ENCODE data around the gene NIPAL4. TPM values are rescaled to one million over a fixed set of nuclear protein-coding genes. Genes with fewer than 3 reads are reported as not detected.

The NIPAL4 gene
- total RNA-seq, 1 experiment from 2014 or later: not detected

DNA sequence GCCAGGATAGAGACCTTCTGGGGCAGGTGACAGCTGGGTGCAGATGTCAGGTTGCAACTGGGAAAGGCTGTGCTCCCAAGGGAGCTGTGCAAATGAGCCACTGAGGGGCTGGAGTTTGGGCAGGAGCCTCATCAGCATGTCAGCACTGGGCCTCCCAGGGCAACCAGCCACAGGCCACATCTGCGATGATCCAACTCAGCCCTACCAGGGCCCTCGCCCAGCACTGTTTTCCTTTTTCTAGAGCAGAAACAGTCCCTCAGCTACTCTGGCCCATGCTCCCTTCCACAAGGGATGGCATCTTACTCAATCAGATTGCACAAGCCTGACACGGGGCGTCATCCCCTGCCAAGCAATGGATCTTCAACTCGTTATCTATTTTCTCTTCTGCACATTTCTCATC, 24.8 kb downstream of the NIPAL4 start:
- H2BK5ac ChIP-seq (ENCODE audit: insufficient read length, low read length): no peak overlapping the region
- H4K5ac ChIP-seq (ENCODE audit: insufficient read length, low read depth, low read length): no peak overlapping the region
- no peak overlapping the region for H3K9ac ChIP-seq (ENCODE audit: extremely low read depth, insufficient read length, low read length)
- no peak overlapping the region for H2BK12ac ChIP-seq (ENCODE audit: insufficient read length, low read depth, low read length)
- no peak overlapping the region for H3K4ac ChIP-seq (ENCODE audit: low read depth, low read length)
- Mint-ChIP-seq H3K27ac (no peak overlapping the region), H3K4me1 (peaks cover 3% of the 10 kb centered on the region in 2 experiments), H3K4me3 (no peak overlapping the region), H3K27me3 (ENCODE audit: low read depth) (no peaks in the 10 kb centered on the region), H3K36me3 (ENCODE audit: insufficient read depth in 1 of 3, low read depth in 3 of 3) (peaks cover 5 to 27% (median 22%) of the 10 kb centered on the region in 3 experiments; a peak in 6 of 7 replicates), H3K9me3 (no peaks in the 10 kb centered on the region)
- H2AK5ac ChIP-seq (ENCODE audit: insufficient read length, low read length): no peak overlapping the region
- no peak overlapping the region for H2BK20ac ChIP-seq (ENCODE audit: low read depth, low read length, poor library complexity, severe bottlenecking)
- H3K18ac ChIP-seq (ENCODE audit: insufficient read length, low read depth, low read length): no peak overlapping the region
- H2BK120ac ChIP-seq (ENCODE audit: low read depth, low read length, poor library complexity, severe bottlenecking): no peak overlapping the region
- no peaks in the 10 kb centered on the region for H3K79me1 ChIP-seq (ENCODE audit: insufficient read depth, low read depth, low read length, poor library complexity, severe bottlenecking)
- H4K20me1 ChIP-seq (ENCODE audit: control insufficient read depth, insufficient read depth, insufficient read length): no peaks in the 10 kb centered on the region
- WGBS (ENCODE audit: extremely low coverage, insufficient read length, low lambda C conversion rate): no CpG with 5 or more reads among the region's 5 CpGs
- no peaks in the 10 kb centered on the region for H3K23me2 ChIP-seq (ENCODE audit: insufficient read length, low read depth, low read length, poor library complexity, severe bottlenecking)
- H3K9me3 ChIP-seq (ENCODE audit: control insufficient read depth, low read depth, low read length): no peaks in the 10 kb centered on the region
- H3K14ac ChIP-seq (ENCODE audit: insufficient read depth, low read length): no peak overlapping the region
- H3K27ac ChIP-seq (ENCODE audit: insufficient read length, low read depth, low read length): no peak overlapping the region
- no peaks in the 10 kb centered on the region for H3K27me3 ChIP-seq (ENCODE audit: insufficient read depth, low read length)
- H3K4me2 ChIP-seq (ENCODE audit: insufficient read depth, insufficient read length, low read length): no peak overlapping the region
- no peak for DNase-seq
- H3K56ac ChIP-seq (ENCODE audit: insufficient read length, low read depth, low read length): no peak overlapping the region
- no peak overlapping the region for H3T11ph ChIP-seq (ENCODE audit: low read length)
- no peak overlapping the region for H4K91ac ChIP-seq (ENCODE audit: insufficient read length, low read depth, low read length)
- no peak overlapping the region for H4K8ac ChIP-seq (replicated peaks; ENCODE audit: insufficient read length, low read depth, low read length)
- no peak overlapping the region for H2AFZ ChIP-seq (ENCODE audit: low read length)
- TF ChIP-seq, protein P1, sequence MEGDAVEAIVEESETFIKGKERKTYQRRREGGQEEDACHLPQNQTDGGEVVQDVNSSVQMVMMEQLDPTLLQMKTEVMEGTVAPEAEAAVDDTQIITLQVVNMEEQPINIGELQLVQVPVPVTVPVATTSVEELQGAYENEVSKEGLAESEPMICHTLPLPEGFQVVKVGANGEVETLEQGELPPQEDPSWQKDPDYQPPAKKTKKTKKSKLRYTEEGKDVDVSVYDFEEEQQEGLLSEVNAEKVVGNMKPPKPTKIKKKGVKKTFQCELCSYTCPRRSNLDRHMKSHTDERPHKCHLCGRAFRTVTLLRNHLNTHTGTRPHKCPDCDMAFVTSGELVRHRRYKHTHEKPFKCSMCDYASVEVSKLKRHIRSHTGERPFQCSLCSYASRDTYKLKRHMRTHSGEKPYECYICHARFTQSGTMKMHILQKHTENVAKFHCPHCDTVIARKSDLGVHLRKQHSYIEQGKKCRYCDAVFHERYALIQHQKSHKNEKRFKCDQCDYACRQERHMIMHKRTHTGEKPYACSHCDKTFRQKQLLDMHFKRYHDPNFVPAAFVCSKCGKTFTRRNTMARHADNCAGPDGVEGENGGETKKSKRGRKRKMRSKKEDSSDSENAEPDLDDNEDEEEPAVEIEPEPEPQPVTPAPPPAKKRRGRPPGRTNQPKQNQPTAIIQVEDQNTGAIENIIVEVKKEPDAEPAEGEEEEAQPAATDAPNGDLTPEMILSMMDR (conservative IDR thresholded peaks at IDR 0.05): no peak
- no peaks in the 10 kb centered on the region for H3K79me2 ChIP-seq (ENCODE audit: insufficient read depth, low read length)
- peaks cover under 1% of the 10 kb centered on the region; the same call in 1 of the 2 replicates for H3K4me1 ChIP-seq (ENCODE audit: insufficient read depth, low read length)
- no peak overlapping the region for H2BK15ac ChIP-seq (ENCODE audit: low read depth, low read length)
- no peak overlapping the region for H3K23ac ChIP-seq (ENCODE audit: insufficient read length, low read depth, low read length)
